Urinary bladder (tissue), 4 donors: ENCODE data around the gene CCDC198. TPM values are rescaled to one million over a fixed set of nuclear protein-coding genes. Genes with fewer than 3 reads are reported as not detected.
A peak's percentile ranks its signal among the peaks of the same experiment; 100 is the strongest.

Experiments used
- DNase-seq: peaks from one replicate; pipeline ENCODE4 v3.0.0-alpha.2; 2015; ENCODE audit errors: extremely low spot score
- H3K27ac ChIP-seq: one replicate; pipeline ENCODE4 v1.5.1; 2013; ENCODE audit warnings: low read depth, mild to moderate bottlenecking, moderate library complexity
- H3K36me3 ChIP-seq: one replicate; pipeline ENCODE4 v1.6.1; 2013; ENCODE audit warnings: mild to moderate bottlenecking, moderate library complexity; ENCODE audit not compliant: insufficient read depth
- H3K4me1 ChIP-seq: one replicate; pipeline ENCODE4 v1.6.1; 2013; ENCODE audit warnings: mild to moderate bottlenecking, moderate library complexity; ENCODE audit not compliant: insufficient read depth
- H3K4me3 ChIP-seq: one replicate; pipeline ENCODE4 v1.5.1; 2013; ENCODE audit warnings: low read depth, low read length
- WGBS: extraction: QIAGEN DNeasy Blood & Tissue Kit; methylation state at CpG from one replicate; pipeline ENCODE4 v1.1.7; 2013; 5-methylcytosine and 5-hydroxymethylcytosine counted together
- polyA plus RNA-seq: library from polyadenylated mRNA; stranded (reverse); fragments of 200-250 nt; gene quantifications from one replicate; pipeline ENCODE4 v1.2.3, GENCODE V29; 2013
- total RNA-seq: library from RNA; depleted of rRNA; stranded (reverse); fragments of >200 nt; gene quantifications from one replicate; pipeline ENCODE4 v1.2.3, GENCODE V29; 2014
- donor health status: healthy with polysubstance abuse.
- donor health status: healthy.

CCDC198 gene
- total and polyA plus RNA-seq, 2 donors, result 0.05 to 2.0 TPM

DNA sequence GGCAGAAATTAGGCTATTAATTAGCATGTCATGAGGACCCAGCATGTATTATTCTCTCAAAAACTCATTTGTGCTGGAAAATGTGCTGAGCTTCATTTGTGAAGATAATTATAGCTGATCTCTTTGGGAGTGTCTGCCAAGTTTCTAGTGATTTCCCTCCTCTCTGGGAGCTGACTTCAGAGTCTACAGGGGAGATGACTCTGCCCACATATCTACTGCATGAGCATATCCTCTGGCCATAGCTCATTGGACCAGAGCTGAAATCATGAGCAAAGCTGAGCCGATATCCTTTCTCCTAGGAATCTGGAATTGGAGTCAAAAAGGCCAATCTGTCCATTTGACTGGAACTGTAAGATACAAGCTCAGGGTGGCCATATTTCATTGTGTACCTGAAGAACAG is 5.9 kb downstream of the CCDC198 start:
- H3K36me3 ChIP-seq, result no peaks in the 10 kb centered on the region
- no peaks in the 10 kb centered on the region for H3K4me1 ChIP-seq
- DNase-seq, result no peak
- H3K4me3 ChIP-seq, result no peak overlapping the region
- H3K27ac ChIP-seq, result no peak overlapping the region
- 24% methylated on average over 1 of the region's 1 CpG for WGBS

DNA sequence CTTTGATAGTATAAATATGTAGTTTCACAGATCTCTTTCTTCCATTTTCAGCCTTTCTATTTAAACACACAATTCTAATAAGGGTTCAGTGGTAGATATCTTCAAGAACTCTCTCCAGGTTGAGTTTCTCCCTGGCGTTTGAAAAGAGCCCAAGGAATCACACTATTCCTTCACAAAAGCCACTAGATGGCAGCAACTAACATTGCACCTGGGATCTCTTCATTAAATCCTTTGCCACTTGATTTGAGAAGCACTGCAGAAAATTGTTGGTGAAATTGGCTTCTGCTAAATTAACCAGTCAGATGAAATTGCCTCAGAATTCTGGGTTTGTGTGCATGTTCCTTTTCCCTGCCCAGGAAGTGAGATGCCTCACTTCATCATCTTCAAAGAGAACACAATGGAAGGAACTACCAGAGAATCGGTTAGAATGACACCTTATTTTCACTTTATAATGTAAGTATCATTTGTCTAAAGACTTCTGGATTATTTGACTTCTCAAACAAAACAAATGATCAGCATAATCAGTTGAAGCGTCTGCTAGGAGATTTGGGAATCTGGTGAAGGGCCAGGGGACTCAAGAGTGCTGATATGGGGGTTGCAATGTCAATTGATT is 6.8 kb downstream of the CCDC198 start:
- H3K36me3 ChIP-seq, result no peaks in the 10 kb centered on the region
- H3K4me1 ChIP-seq, result no peaks in the 10 kb centered on the region
- DNase-seq, result no peak
- WGBS, result 36% methylated on average over 3 of the region's 3 CpGs
- no peak overlapping the region for H3K27ac ChIP-seq
- H3K4me3 ChIP-seq, result no peak overlapping the region

DNA sequence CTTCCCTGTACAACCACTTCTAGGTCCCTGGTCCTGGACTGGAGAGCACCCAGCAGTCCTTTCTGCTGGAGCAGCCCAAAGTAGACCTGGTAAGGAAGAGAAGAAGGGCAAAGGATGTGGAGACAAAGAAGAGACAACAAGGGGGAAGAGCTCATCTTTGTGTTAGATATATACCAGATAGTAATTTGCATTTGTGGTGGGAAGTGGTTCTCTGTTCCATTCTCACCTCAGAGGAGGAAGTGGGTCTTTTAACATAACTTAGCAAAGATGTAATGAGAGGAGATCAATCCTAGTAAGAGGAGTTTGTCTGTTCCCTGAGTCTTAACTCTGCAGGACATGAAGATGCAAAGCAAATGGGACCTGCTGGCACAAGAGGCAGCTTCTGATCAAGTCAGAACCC is 8.0 kb downstream of the CCDC198 start:
- DNase-seq, result no peak
- no peak overlapping the region for H3K4me3 ChIP-seq
- H3K36me3 ChIP-seq, result no peaks in the 10 kb centered on the region
- no peaks in the 10 kb centered on the region for H3K4me1 ChIP-seq
- H3K27ac ChIP-seq, result no peak overlapping the region

GRCh38 chr14:57482120-57482519 is 11.5 kb downstream of the CCDC198 start:
- Histone ChIP-seq H3K4me3 (no peak overlapping the region), H3K4me1 (no peaks in the 10 kb centered on the region), H3K36me3 (no peaks in the 10 kb centered on the region), H3K27ac (no peak overlapping the region)
- no peak for DNase-seq
- WGBS, result 53% methylated on average over 3 of the region's 3 CpGs

DNA sequence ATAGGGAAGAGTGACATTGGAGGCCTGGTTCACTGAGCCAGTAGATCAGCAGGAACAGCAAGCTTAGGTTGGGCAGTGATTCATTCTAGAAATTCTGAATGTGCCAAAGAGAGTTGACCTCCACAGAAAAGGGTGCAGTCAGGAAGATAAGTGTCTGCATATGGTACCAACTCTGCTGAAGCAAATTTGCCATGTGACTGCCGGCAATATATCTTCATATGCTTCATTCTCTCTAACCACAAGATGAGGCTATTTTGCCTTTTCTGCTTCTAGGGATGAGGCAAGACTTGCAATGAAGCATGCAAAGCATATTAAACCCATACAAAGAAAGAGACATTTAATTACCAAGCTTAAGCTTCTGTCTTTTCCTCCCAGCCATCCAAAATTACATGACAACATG is 13.6 kb downstream of the CCDC198 start:
- no peak for DNase-seq
- H3K4me3 ChIP-seq, result no peak overlapping the region
- no peaks in the 10 kb centered on the region for H3K36me3 ChIP-seq
- no peak overlapping the region for H3K27ac ChIP-seq
- WGBS, result 94% methylated on average over 1 of the region's 1 CpG
- no peaks in the 10 kb centered on the region for H3K4me1 ChIP-seq

- H3K27ac ChIP-seq, result no peak overlapping the region
- H3K36me3 ChIP-seq, result no peaks in the 10 kb centered on the region
- DNase-seq, result no peak
- no peaks in the 10 kb centered on the region for H3K4me1 ChIP-seq
- 87% methylated on average over 1 of the region's 1 CpG for WGBS
- H3K4me3 ChIP-seq, result no peak overlapping the region
These were observed 14.5 kb downstream of the CCDC198 start for GRCh38 chr14:57479197-57479596.

DNA sequence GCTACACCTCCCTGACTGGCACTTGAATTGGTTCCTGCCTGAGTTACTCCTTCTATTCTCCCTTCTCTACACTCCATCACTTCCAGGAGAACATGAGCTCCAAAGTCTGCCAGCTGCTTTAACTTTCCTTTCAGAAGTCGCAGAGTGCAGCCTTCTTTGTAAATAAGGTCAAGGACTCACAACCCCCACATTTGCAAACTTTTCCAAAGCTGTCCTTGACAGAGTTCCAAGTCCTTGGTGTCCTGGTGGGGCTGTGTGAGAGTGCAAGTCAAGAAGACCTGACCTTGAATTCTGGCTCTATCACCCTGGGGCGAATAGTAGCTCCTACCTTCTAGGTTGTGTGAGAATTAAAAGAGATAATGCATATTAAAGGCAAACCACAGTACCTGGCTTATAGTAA is 15.6 kb downstream of the CCDC198 start:
- no peaks in the 10 kb centered on the region for H3K36me3 ChIP-seq
- no peak for DNase-seq
- 64% methylated on average over 2 of the region's 2 CpGs for WGBS
- no peak overlapping the region for H3K27ac ChIP-seq
- no peaks in the 10 kb centered on the region for H3K4me1 ChIP-seq
- H3K4me3 ChIP-seq, result no peak overlapping the region

DNA sequence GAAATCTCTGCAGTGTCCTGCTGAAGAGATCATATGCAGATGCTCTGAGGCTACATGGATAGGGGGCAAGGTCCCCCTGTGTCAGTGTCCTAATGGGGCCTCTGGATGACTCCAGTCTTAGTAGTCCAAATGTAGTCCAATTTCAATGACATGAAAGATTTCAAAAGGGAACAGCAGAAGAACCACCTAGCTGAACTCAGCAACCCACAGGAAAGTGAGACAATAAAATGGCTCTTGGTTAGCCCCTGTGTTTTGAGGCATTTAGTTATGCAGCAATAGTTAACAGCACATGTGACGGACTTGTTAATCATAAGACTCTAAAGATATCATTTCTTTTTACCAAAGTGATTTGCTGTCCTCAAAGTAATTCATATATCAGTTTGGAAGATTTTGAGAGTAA is 22.7 kb downstream of the CCDC198 start:
- Histone ChIP-seq H3K27ac (no peak overlapping the region), H3K36me3 (no peaks in the 10 kb centered on the region), H3K4me1 (no peaks in the 10 kb centered on the region), H3K4me3 (no peak overlapping the region)
- no peak for DNase-seq
- 96% methylated on average over 1 of the region's 1 CpG for WGBS

DNA sequence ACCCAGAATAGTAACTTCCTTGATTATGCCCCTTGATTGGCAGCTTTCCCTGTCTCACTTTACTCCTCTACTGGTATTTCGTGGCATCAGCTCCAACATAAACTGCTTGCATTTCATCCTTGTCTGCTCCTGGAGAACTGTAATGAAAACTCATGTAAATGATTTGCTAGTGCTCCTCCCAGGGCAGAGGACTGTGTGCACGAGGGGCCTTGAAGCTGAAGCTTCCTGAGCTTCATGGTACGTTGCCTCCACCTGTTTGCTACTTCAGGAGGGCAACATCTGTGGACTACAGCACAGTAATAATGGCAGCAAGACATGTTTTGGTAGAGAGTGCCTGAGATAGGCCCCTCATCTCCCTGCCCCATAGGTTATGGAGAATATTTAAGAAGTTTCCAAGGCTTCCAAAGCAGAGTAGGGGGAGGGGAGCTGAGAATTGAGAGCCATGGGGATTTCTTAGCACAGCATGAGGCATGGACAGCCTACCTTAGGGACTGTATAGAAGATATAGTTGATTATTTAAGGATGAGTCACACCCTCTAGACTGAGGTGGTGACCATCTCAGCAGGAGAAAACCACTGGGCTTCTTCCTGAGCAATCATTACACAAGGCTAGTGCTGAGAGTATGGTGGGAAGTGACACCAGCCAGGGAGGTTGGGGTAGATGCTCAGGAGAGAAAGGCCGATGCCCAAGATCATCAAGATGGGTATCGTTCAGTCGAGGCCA is 29.5 kb downstream of the CCDC198 start:
- H3K36me3 ChIP-seq, result no peaks in the 10 kb centered on the region
- no peak for DNase-seq
- no peak overlapping the region for H3K4me3 ChIP-seq
- H3K4me1 ChIP-seq, result no peaks in the 10 kb centered on the region
- 80% methylated on average over 6 of the region's 6 CpGs for WGBS
- H3K27ac ChIP-seq, result no peak overlapping the region

DNA sequence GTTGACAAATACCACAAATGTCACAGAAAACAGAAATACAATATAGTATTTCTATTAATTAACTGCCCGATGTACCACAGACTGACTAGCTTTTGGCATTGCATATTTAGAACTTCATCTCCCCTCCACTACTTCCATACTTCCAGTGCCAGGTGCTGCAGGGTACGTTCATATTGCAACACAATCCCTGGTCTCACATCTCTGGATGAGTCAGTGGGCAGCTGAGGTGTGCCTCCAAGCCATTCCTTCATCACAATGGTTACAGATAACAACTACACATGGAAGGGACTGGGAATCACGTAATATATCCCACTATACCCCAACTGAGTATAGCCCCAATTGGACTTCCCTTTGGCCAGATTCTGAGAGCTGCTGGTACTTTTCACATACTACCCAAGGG is 31.1 kb downstream of the CCDC198 start:
- Histone ChIP-seq H3K36me3 (no peaks in the 10 kb centered on the region), H3K4me3 (no peak overlapping the region), H3K27ac (no peak overlapping the region), H3K4me1 (no peaks in the 10 kb centered on the region)
- DNase-seq, result no peak
- 91% methylated on average over 3 of the region's 3 CpGs for WGBS

- no peak overlapping the region for H3K4me3 ChIP-seq
- no peaks in the 10 kb centered on the region for H3K36me3 ChIP-seq
- 73% methylated on average over 5 of the region's 5 CpGs for WGBS
- no peak for DNase-seq
- no peaks in the 10 kb centered on the region for H3K4me1 ChIP-seq
- H3K27ac ChIP-seq, result no peak overlapping the region
These were observed 31.8 kb downstream of the CCDC198 start for GRCh38 chr14:57461777-57462320.

- Histone ChIP-seq H3K36me3 (no peaks in the 10 kb centered on the region), H3K27ac (no peak overlapping the region), H3K4me3 (no peak overlapping the region), H3K4me1 (no peaks in the 10 kb centered on the region)
- DNase-seq, result no peak
These were observed 57.7 kb downstream of the CCDC198 start for GRCh38 chr14:57435923-57436322.

- Histone ChIP-seq H3K4me3 (no peak overlapping the region), H3K36me3 (no peaks in the 10 kb centered on the region), H3K27ac (no peak overlapping the region), H3K4me1 (no peaks in the 10 kb centered on the region)
- DNase-seq, result no peak
- WGBS, result 87% methylated on average over 3 of the region's 3 CpGs
These were observed 72.7 kb downstream of the CCDC198 start for GRCh38 chr14:57420986-57421385.

- H3K4me1 ChIP-seq, result no peaks in the 10 kb centered on the region
- no peak overlapping the region for H3K27ac ChIP-seq
- no peak overlapping the region for H3K4me3 ChIP-seq
- H3K36me3 ChIP-seq, result no peaks in the 10 kb centered on the region
- 22% methylated on average over 4 of the region's 4 CpGs for WGBS
- DNase-seq, result peak; percentile 13
These were observed 73.6 kb downstream of the CCDC198 start for GRCh38 chr14:57420033-57420432.
